Activated T-helper 17 cell treated with anti-CD3 and anti-CD28 coated beads, Interleukin-2, amount 50 U/mL, for 72 hours (primary cell): ENCODE data around the gene RNF180. TPM values are rescaled to one million over a fixed set of nuclear protein-coding genes. Genes with fewer than 3 reads are reported as not detected.
"Not testable (repeated sequence)": the region's sequence is repeated elsewhere in the genome, so short reads cannot be mapped to it uniquely, and the experiment has no call there.

Experiments used
- ATAC-seq: fragments of 150-1000 bp; cut with Tn5 transposase; replicated peaks from 2 replicates; pipeline ENCODE4 v1.10.0; 2021; ENCODE audit warnings: mild to moderate bottlenecking, moderate library complexity
- H3K27ac Mint-ChIP-seq: one replicate; pipeline ENCODE4 v1.8.0; 2022; ENCODE audit warnings: mixed read lengths
- H3K27me3 Mint-ChIP-seq: one replicate; pipeline ENCODE4 v1.8.0; 2022; ENCODE audit warnings: mixed read lengths
- H3K36me3 Mint-ChIP-seq: one replicate; pipeline ENCODE4 v1.8.0; 2022; ENCODE audit warnings: low read depth, mild to moderate bottlenecking, mixed read lengths
- H3K4me1 Mint-ChIP-seq: one replicate; pipeline ENCODE4 v1.8.0; 2022; ENCODE audit warnings: mixed read lengths
- H3K4me3 Mint-ChIP-seq: one replicate; pipeline ENCODE4 v1.8.0; 2022; ENCODE audit warnings: mild to moderate bottlenecking, mixed read lengths
- H3K9me3 Mint-ChIP-seq: one replicate; pipeline ENCODE4 v1.8.0; 2022; ENCODE audit warnings: mixed read lengths
- total RNA-seq, 2 donors: library from RNA; stranded (reverse); gene quantifications; one replicate each; pipeline ENCODE4 v1.2.3, GENCODE V29; 2022

Gene RNF180
- total RNA-seq, 2 donors from 2014 or later: not detected

GRCh38 chr5:64201996-64202395 lies 36.4 kb downstream of the RNF180 start:
- Mint-ChIP-seq H3K27ac (no peak overlapping the region), H3K9me3 (no peaks in the 10 kb centered on the region), H3K27me3 (peaks cover 6% of the 10 kb centered on the region), H3K36me3 (no peaks in the 10 kb centered on the region), H3K4me3 (no peak overlapping the region), H3K4me1 (no peaks in the 10 kb centered on the region)
- no peak for ATAC-seq

GRCh38 chr5:64206653-64207052 lies 41.0 kb downstream of the RNF180 start:
- H3K27ac Mint-ChIP-seq: no peak overlapping the region
- no peaks in the 10 kb centered on the region for H3K4me1 Mint-ChIP-seq
- H3K9me3 Mint-ChIP-seq: no peaks in the 10 kb centered on the region
- H3K27me3 Mint-ChIP-seq: peaks cover 9% of the 10 kb centered on the region
- no peak for ATAC-seq
- no peak overlapping the region for H3K4me3 Mint-ChIP-seq
- no peaks in the 10 kb centered on the region for H3K36me3 Mint-ChIP-seq

- peaks cover 9% of the 10 kb centered on the region for H3K27me3 Mint-ChIP-seq
- no peak overlapping the region for H3K27ac Mint-ChIP-seq
- no peaks in the 10 kb centered on the region for H3K4me1 Mint-ChIP-seq
- no peaks in the 10 kb centered on the region for H3K9me3 Mint-ChIP-seq
- no peaks in the 10 kb centered on the region for H3K36me3 Mint-ChIP-seq
- no peak for ATAC-seq
- no peak overlapping the region for H3K4me3 Mint-ChIP-seq
These were observed 42.3 kb downstream of the RNF180 start for GRCh38 chr5:64207978-64208377.

GRCh38 chr5:64209353-64209752 lies 43.7 kb downstream of the RNF180 start:
- Mint-ChIP-seq H3K9me3 (no peaks in the 10 kb centered on the region), H3K27ac (no peak overlapping the region), H3K4me1 (no peaks in the 10 kb centered on the region), H3K4me3 (no peak overlapping the region), H3K36me3 (no peaks in the 10 kb centered on the region), H3K27me3 (peaks cover 9% of the 10 kb centered on the region)
- ATAC-seq: no peak

- ATAC-seq: no peak
- no peaks in the 10 kb centered on the region for H3K36me3 Mint-ChIP-seq
- peaks cover 9% of the 10 kb centered on the region for H3K27me3 Mint-ChIP-seq
- no peaks in the 10 kb centered on the region for H3K9me3 Mint-ChIP-seq
- no peaks in the 10 kb centered on the region for H3K4me1 Mint-ChIP-seq
- no peak overlapping the region for H3K27ac Mint-ChIP-seq
- no peak overlapping the region for H3K4me3 Mint-ChIP-seq
These were observed 45.2 kb downstream of the RNF180 start for GRCh38 chr5:64210866-64211265.

GRCh38 chr5:64213011-64213410 lies 47.4 kb downstream of the RNF180 start:
- H3K27me3 Mint-ChIP-seq: peaks cover 3% of the 10 kb centered on the region
- no peak overlapping the region for H3K4me3 Mint-ChIP-seq
- no peak overlapping the region for H3K27ac Mint-ChIP-seq
- ATAC-seq: no peak
- no peaks in the 10 kb centered on the region for H3K36me3 Mint-ChIP-seq
- H3K9me3 Mint-ChIP-seq: no peaks in the 10 kb centered on the region
- no peaks in the 10 kb centered on the region for H3K4me1 Mint-ChIP-seq

- Mint-ChIP-seq H3K36me3 (no peaks in the 10 kb centered on the region), H3K4me3 (no peak overlapping the region), H3K27ac (no peak overlapping the region), H3K27me3 (peaks cover 3% of the 10 kb centered on the region), H3K9me3 (no peaks in the 10 kb centered on the region), H3K4me1 (no peaks in the 10 kb centered on the region)
- ATAC-seq: no peak
These were observed 47.9 kb downstream of the RNF180 start for GRCh38 chr5:64213531-64213930.

- Mint-ChIP-seq H3K4me1 (no peaks in the 10 kb centered on the region), H3K27me3 (peaks cover 3% of the 10 kb centered on the region), H3K9me3 (no peaks in the 10 kb centered on the region), H3K36me3 (no peaks in the 10 kb centered on the region), H3K27ac (no peak overlapping the region), H3K4me3 (no peak overlapping the region)
- ATAC-seq: no peak
These were observed 48.5 kb downstream of the RNF180 start for GRCh38 chr5:64214132-64214531.

GRCh38 chr5:64221911-64222310 lies 56.3 kb downstream of the RNF180 start:
- no peaks in the 10 kb centered on the region for H3K27me3 Mint-ChIP-seq
- ATAC-seq: no peak
- no peak overlapping the region for H3K4me3 Mint-ChIP-seq
- H3K4me1 Mint-ChIP-seq: no peaks in the 10 kb centered on the region
- no peaks in the 10 kb centered on the region for H3K36me3 Mint-ChIP-seq
- H3K9me3 Mint-ChIP-seq: no peaks in the 10 kb centered on the region
- H3K27ac Mint-ChIP-seq: no peak overlapping the region

GRCh38 chr5:64225286-64225981 lies 59.8 kb downstream of the RNF180 start:
- H3K4me3 Mint-ChIP-seq, H3K9me3 Mint-ChIP-seq, ATAC-seq: not testable (repeated sequence)

GRCh38 chr5:64227131-64227537 lies 61.5 kb downstream of the RNF180 start:
- H3K36me3 Mint-ChIP-seq, H3K4me1 Mint-ChIP-seq, H3K4me3 Mint-ChIP-seq, ATAC-seq, H3K27ac Mint-ChIP-seq, H3K27me3 Mint-ChIP-seq, H3K9me3 Mint-ChIP-seq: not testable (repeated sequence)

More at GRCh38 chr5:64225286-64225981, 59.8 kb downstream of the RNF180 start:
- not testable (repeated sequence) for H3K36me3 Mint-ChIP-seq, H3K27ac Mint-ChIP-seq, H3K27me3 Mint-ChIP-seq, H3K4me1 Mint-ChIP-seq

GRCh38 chr5:64229163-64229774 lies 63.6 kb downstream of the RNF180 start:
- Mint-ChIP-seq H3K4me1 (no peaks in the 10 kb centered on the region), H3K9me3 (no peaks in the 10 kb centered on the region), H3K27ac (no peak overlapping the region), H3K27me3 (peaks cover 4% of the 10 kb centered on the region), H3K4me3 (no peak overlapping the region), H3K36me3 (no peaks in the 10 kb centered on the region)
- ATAC-seq: no peak

- H3K4me3 Mint-ChIP-seq: no peak overlapping the region
- no peaks in the 10 kb centered on the region for H3K27me3 Mint-ChIP-seq
- no peaks in the 10 kb centered on the region for H3K9me3 Mint-ChIP-seq
- H3K36me3 Mint-ChIP-seq: no peaks in the 10 kb centered on the region
- H3K4me1 Mint-ChIP-seq: no peaks in the 10 kb centered on the region
- ATAC-seq: no peak
- no peak overlapping the region for H3K27ac Mint-ChIP-seq
These were observed 95.1 kb downstream of the RNF180 start for GRCh38 chr5:64260756-64261155.

- Mint-ChIP-seq H3K27ac (no peak overlapping the region), H3K36me3 (no peaks in the 10 kb centered on the region), H3K4me1 (no peaks in the 10 kb centered on the region), H3K4me3 (no peak overlapping the region), H3K9me3 (peaks cover 5% of the 10 kb centered on the region), H3K27me3 (no peaks in the 10 kb centered on the region)
- no peak for ATAC-seq
These were observed 103.5 kb downstream of the RNF180 start for GRCh38 chr5:64269164-64269563.

GRCh38 chr5:64273276-64273675 lies 107.6 kb downstream of the RNF180 start:
- Mint-ChIP-seq H3K9me3 (peaks cover 5% of the 10 kb centered on the region), H3K36me3 (no peaks in the 10 kb centered on the region), H3K4me3 (no peak overlapping the region), H3K27me3 (no peaks in the 10 kb centered on the region), H3K4me1 (no peaks in the 10 kb centered on the region), H3K27ac (no peak overlapping the region)
- ATAC-seq: no peak
